Mucosa of stomach (tissue), 1 donor: ENCODE results near the gene CD2.
"Not testable (repeated sequence)": the region's sequence is repeated elsewhere in the genome, so short reads cannot be mapped to it uniquely, and the experiment has no call there.

ENCODE experiments used
- H3K27me3 ChIP-seq: one replicate; pipeline ENCODE4 v1.7.0; 2013; ENCODE audit warnings: mild to moderate bottlenecking, low read length; ENCODE audit not compliant: control insufficient read depth, insufficient read depth
- H3K36me3 ChIP-seq: one replicate; pipeline ENCODE4 v1.7.0; 2013; ENCODE audit warnings: low read length; ENCODE audit not compliant: control insufficient read depth, insufficient read depth
- H3K4me1 ChIP-seq: one replicate; pipeline ENCODE4 v1.7.0; 2013; ENCODE audit warnings: mild to moderate bottlenecking, low read length; ENCODE audit not compliant: control insufficient read depth, insufficient read depth
- H3K4me3 ChIP-seq: one replicate; pipeline ENCODE4 v1.7.0; 2013; ENCODE audit warnings: low read length
- H3K9ac ChIP-seq: one replicate; pipeline ENCODE4 v1.7.0; 2013; ENCODE audit warnings: mild to moderate bottlenecking, low read length, moderate library complexity
- H3K9me3 ChIP-seq: one replicate; pipeline ENCODE4 v1.7.0; 2013; ENCODE audit warnings: mild to moderate bottlenecking, low read length, moderate library complexity; ENCODE audit not compliant: control insufficient read depth
- donor health status: Pancreatic carcinoma.

Gene CD2

GRCh38 chr1:116753312-116753711 is 918 bp upstream of the CD2 start:
- H3K9me3 ChIP-seq: peaks cover 2% of the 10 kb centered on the region
- no peaks in the 10 kb centered on the region for H3K27me3 ChIP-seq
- no peaks in the 10 kb centered on the region for H3K4me1 ChIP-seq
- H3K4me3 ChIP-seq: no peak overlapping the region
- H3K36me3 ChIP-seq: no peaks in the 10 kb centered on the region
- no peak overlapping the region for H3K9ac ChIP-seq

DNA sequence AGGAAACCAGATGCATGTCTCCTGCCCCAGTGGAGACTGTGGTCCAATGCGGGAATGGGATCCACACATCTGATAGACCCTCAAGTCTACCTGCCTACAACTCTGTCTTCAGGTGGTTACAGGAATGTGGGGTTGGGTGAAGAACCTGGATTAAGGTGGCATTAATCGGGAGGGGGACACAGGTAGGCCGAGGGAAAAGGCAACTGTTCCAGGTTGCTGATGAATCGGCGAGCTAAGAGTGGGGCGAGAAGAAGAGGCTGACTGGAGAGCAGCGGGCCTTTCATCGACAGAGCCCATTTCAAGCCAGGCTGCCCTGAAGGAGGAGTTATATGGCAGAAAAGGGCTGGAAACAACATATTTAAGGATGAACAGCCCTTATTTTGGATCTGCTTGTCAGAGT is 836 bp downstream of the CD2 start:
- H3K4me1 ChIP-seq: no peaks in the 10 kb centered on the region
- no peak overlapping the region for H3K4me3 ChIP-seq
- H3K9me3 ChIP-seq: no peaks in the 10 kb centered on the region
- peak overlapping the region; percentile 23 for H3K9ac ChIP-seq
- no peaks in the 10 kb centered on the region for H3K27me3 ChIP-seq
- no peaks in the 10 kb centered on the region for H3K36me3 ChIP-seq

GRCh38 chr1:116755681-116756080 is 1.5 kb downstream of the CD2 start:
- Histone ChIP-seq H3K27me3 (no peaks in the 10 kb centered on the region), H3K4me1 (no peaks in the 10 kb centered on the region), H3K36me3 (no peaks in the 10 kb centered on the region), H3K9ac (no peak overlapping the region), H3K9me3 (no peaks in the 10 kb centered on the region), H3K4me3 (no peak overlapping the region)

DNA sequence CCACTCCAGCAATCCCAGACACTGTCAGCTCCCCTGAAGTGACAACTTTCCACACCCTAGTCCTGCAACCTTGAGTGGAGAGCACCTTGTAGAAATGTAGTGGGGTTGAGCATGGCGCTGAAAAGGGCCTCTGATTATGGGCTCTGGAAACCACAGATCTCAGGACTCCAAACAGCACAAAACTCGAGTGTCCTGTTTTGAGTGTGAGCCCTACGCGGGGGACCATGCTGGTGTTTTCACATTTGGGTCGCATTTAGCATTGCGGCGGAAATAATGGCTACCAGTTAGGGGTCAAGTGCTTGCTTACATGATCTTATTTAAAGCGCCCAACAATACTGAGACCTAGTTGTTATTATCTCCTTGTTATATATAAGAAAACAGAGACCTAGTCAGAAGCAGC is 1.9 kb downstream of the CD2 start:
- H3K36me3 ChIP-seq, H3K4me1 ChIP-seq, H3K4me3 ChIP-seq, H3K9ac ChIP-seq, H3K9me3 ChIP-seq, H3K27me3 ChIP-seq: not testable (repeated sequence)

DNA sequence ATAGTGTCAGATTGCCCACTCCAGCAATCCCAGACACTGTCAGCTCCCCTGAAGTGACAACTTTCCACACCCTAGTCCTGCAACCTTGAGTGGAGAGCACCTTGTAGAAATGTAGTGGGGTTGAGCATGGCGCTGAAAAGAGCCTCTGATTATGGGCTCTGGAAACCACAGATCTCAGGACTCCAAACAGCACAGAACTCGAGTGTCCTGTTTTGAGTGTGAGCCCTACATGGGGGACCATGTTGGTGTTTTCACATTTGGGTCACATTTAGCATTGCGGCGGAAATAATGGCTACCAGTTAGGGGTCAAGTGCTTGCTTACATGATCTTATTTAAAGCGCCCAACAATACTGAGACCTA is 4.2 kb downstream of the CD2 start:
- H3K27me3 ChIP-seq, H3K36me3 ChIP-seq, H3K9me3 ChIP-seq, H3K4me3 ChIP-seq, H3K4me1 ChIP-seq, H3K9ac ChIP-seq: not testable (repeated sequence)

GRCh38 chr1:116759636-116760035 is 5.4 kb downstream of the CD2 start:
- Histone ChIP-seq H3K4me1 (no peaks in the 10 kb centered on the region), H3K4me3 (no peak overlapping the region), H3K9me3 (no peaks in the 10 kb centered on the region), H3K27me3 (no peaks in the 10 kb centered on the region), H3K36me3 (no peaks in the 10 kb centered on the region), H3K9ac (no peak overlapping the region)

GRCh38 chr1:116760487-116760886 is 6.3 kb downstream of the CD2 start:
- H3K36me3 ChIP-seq: no peaks in the 10 kb centered on the region
- no peaks in the 10 kb centered on the region for H3K9me3 ChIP-seq
- no peaks in the 10 kb centered on the region for H3K4me1 ChIP-seq
- no peak overlapping the region for H3K4me3 ChIP-seq
- no peaks in the 10 kb centered on the region for H3K27me3 ChIP-seq
- H3K9ac ChIP-seq: no peak overlapping the region

GRCh38 chr1:116760996-116761665 is 6.9 kb downstream of the CD2 start:
- Histone ChIP-seq H3K9me3 (no peaks in the 10 kb centered on the region), H3K27me3 (no peaks in the 10 kb centered on the region), H3K36me3 (no peaks in the 10 kb centered on the region), H3K4me1 (no peaks in the 10 kb centered on the region), H3K9ac (no peak overlapping the region), H3K4me3 (no peak overlapping the region)

GRCh38 chr1:116762281-116762680 is 8.1 kb downstream of the CD2 start:
- no peaks in the 10 kb centered on the region for H3K4me1 ChIP-seq
- no peak overlapping the region for H3K9ac ChIP-seq
- H3K27me3 ChIP-seq: no peaks in the 10 kb centered on the region
- H3K4me3 ChIP-seq: no peak overlapping the region
- no peaks in the 10 kb centered on the region for H3K9me3 ChIP-seq
- H3K36me3 ChIP-seq: no peaks in the 10 kb centered on the region

- H3K9ac ChIP-seq: no peak overlapping the region
- H3K9me3 ChIP-seq: no peaks in the 10 kb centered on the region
- H3K4me3 ChIP-seq: no peak overlapping the region
- H3K27me3 ChIP-seq: no peaks in the 10 kb centered on the region
- no peaks in the 10 kb centered on the region for H3K36me3 ChIP-seq
- H3K4me1 ChIP-seq: no peaks in the 10 kb centered on the region
Observed at GRCh38 chr1:116762781-116763115, 8.5 kb downstream of the CD2 start.

GRCh38 chr1:116763116-116763786 is 9.0 kb downstream of the CD2 start:
- H3K4me3 ChIP-seq: no peak overlapping the region
- H3K9ac ChIP-seq: no peak overlapping the region
- H3K36me3 ChIP-seq: no peaks in the 10 kb centered on the region
- H3K27me3 ChIP-seq: no peaks in the 10 kb centered on the region
- H3K4me1 ChIP-seq: no peaks in the 10 kb centered on the region
- no peaks in the 10 kb centered on the region for H3K9me3 ChIP-seq

GRCh38 chr1:116763787-116764465 is 9.7 kb downstream of the CD2 start:
- no peaks in the 10 kb centered on the region for H3K9me3 ChIP-seq
- no peak overlapping the region for H3K4me3 ChIP-seq
- no peaks in the 10 kb centered on the region for H3K36me3 ChIP-seq
- no peaks in the 10 kb centered on the region for H3K27me3 ChIP-seq
- H3K4me1 ChIP-seq: no peaks in the 10 kb centered on the region
- no peak overlapping the region for H3K9ac ChIP-seq
